Suprapubic skin (tissue), 4 donors: ENCODE results near the gene ARHGAP31.

Experiments used
- CTCF ChIP-seq, 2 donors: fragments of 200-600 bp in 1 of 2; fragments of 450-650 bp in 1 of 2; sonication (generic) in 1 of 2; IDR thresholded peaks; one replicate each; pipeline ENCODE4 v1.5.1; 2016 to 2019; ENCODE audit warnings: antibody characterized with exemption in 2 of 2, mild to moderate bottlenecking in 1 of 2, moderate library complexity in 1 of 2
- EP300 ChIP-seq: sonication (generic); formaldehyde crosslinking; IDR thresholded peaks from one replicate; pipeline ENCODE4 v1.6.1; 2017; ENCODE audit warnings: antibody characterized with exemption
- POLR2A ChIP-seq, 2 donors: fragments of 450-650 bp; IDR thresholded peaks; one replicate each; pipeline ENCODE4 v1.6.1; 2017; ENCODE audit warnings: antibody characterized with exemption in 2 of 2, mild to moderate bottlenecking in 2 of 2, moderate library complexity in 2 of 2
- POLR2AphosphoS5 ChIP-seq, 3 donors: sonication (generic); formaldehyde crosslinking; IDR thresholded peaks; one replicate each; pipeline ENCODE4 v1.6.1; 2017; ENCODE audit warnings: antibody characterized with exemption in 3 of 3

GRCh38 chr3:119375106-119375505, 80.9 kb downstream of the ARHGAP31 start:
- TF ChIP-seq CTCF (IDR thresholded peaks at IDR 0.05) (no peak), EP300 (no peak), POLR2A (IDR thresholded peaks at IDR 0.05) (no peak), POLR2AphosphoS5 (IDR thresholded peaks at IDR 0.05) (no peak)
